Subcutaneous adipose tissue (tissue), 4 donors: ENCODE data around the gene SLC2A1. TPM values are rescaled to one million over a fixed set of nuclear protein-coding genes. Genes with fewer than 3 reads are reported as not detected.

Experiments
- total RNA-seq, 4 donors: library from RNA; depleted of rRNA; stranded (reverse); fragments of >200 nt; gene quantifications; one replicate each; pipeline ENCODE4 v1.1.0, GENCODE V29; 2016
- TF ChIP-seq, protein P1 (sequence below): fragments of 450-650 bp; IDR thresholded peaks from one replicate; pipeline ENCODE4 v1.5.1; 2016; ENCODE audit warnings: low read depth, mild to moderate bottlenecking, control low read depth, antibody characterized with exemption, moderate library complexity

SLC2A1 gene
- total RNA-seq, 4 donors from 2014 or later = 10.0 to 24.1 (median 20.6) TPM

DNA sequence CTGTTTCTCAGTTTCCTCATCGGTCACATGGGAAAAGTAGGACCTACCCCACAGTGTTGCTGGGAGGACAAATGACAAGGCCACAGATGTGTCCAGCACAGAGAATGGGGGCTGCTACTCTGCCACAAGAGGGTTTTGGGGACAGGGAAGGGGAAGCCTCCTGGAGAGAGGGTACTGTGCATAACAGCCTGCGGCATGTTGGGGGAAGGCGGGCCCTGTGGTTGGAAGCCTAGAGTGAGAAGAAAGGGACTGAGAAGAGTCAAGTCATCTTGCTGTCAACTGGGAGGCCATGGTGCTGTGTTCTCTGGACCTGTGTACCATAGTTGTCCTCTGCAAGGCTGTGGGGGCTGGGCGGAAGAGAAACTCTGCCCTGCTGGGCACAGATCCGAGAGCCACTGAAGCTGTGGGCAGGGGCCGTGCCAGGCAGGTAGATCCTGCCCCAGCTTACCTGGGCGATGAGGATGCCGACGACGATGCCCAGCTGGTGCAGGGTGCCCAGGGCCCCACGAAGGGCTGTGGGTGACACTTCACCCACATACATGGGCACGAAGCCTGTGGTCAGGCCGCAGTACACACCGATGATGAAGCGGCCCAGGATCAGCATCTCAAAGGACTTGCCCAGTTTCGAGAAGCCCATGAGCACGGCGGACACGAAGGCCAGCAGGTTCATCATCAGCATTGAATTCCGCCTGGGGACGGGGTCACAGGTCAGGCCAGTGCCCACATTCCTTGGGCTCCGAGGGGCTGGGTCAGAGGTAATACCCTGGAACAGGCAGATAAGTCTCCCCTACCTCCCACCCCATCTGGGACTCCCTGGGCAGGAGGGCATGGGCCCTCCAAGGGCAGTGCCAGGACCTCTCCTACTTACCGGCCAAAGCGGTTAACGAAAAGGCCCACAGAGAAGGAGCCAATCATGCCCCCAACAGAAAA, 28.2 kb downstream of the SLC2A1 start:
- TF ChIP-seq, protein P1, sequence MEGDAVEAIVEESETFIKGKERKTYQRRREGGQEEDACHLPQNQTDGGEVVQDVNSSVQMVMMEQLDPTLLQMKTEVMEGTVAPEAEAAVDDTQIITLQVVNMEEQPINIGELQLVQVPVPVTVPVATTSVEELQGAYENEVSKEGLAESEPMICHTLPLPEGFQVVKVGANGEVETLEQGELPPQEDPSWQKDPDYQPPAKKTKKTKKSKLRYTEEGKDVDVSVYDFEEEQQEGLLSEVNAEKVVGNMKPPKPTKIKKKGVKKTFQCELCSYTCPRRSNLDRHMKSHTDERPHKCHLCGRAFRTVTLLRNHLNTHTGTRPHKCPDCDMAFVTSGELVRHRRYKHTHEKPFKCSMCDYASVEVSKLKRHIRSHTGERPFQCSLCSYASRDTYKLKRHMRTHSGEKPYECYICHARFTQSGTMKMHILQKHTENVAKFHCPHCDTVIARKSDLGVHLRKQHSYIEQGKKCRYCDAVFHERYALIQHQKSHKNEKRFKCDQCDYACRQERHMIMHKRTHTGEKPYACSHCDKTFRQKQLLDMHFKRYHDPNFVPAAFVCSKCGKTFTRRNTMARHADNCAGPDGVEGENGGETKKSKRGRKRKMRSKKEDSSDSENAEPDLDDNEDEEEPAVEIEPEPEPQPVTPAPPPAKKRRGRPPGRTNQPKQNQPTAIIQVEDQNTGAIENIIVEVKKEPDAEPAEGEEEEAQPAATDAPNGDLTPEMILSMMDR = no peak

DNA sequence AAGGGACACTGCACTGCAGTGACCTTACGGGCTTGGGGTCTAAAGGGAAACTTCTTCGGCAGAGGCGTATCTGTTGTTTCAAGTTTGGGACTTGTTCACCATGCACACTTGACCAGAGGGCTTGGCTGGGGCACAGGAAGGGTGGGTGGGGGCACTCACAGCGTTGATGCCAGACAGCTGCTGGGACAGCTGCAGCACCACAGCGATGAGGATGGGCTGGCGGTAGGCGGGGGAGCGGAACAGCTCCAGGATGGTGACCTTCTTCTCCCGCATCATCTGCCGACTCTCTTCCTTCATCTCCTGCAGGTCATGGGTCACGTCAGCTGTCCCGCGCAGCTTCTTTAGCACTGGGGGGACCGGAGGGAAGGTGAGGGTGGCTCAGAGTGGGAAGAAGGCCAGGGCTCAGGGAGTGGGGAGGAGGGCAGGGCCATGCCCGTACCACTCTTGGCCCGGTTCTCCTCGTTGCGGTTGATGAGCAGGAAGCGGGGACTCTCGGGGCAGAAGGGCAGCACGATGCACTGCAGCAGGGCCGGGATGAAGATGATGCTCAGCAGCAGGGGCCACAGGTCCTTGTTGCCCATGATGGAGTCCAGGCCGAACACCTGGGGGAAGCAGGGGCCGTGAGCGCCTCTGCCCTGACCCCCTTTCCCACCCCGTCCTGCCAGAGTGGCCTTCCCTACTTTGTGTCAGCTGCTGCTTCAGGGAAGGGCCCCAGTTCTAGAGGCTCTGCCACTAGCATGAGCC, 29.1 kb downstream of the SLC2A1 start:
- TF ChIP-seq, protein P1 = no peak

DNA sequence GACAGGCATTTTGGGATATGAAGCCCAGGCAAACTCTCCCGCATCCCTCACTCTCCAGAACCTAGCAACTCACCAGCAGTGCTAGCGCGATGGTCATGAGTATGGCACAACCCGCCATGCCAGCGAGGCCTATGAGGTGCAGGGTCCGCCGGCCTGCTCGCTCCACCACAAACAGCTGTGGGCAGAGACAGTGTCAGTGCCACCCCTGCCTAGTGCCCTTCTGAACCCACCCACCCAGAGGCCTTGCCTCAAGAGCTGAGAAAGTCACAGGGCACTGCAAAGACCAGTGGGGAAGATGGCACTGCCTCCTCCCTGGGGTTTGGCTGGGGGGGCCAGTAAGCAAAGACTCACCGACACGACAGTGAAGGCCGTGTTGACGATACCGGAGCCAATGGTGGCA, 29.8 kb downstream of the SLC2A1 start:
- TF ChIP-seq, protein P1 = no peak

DNA sequence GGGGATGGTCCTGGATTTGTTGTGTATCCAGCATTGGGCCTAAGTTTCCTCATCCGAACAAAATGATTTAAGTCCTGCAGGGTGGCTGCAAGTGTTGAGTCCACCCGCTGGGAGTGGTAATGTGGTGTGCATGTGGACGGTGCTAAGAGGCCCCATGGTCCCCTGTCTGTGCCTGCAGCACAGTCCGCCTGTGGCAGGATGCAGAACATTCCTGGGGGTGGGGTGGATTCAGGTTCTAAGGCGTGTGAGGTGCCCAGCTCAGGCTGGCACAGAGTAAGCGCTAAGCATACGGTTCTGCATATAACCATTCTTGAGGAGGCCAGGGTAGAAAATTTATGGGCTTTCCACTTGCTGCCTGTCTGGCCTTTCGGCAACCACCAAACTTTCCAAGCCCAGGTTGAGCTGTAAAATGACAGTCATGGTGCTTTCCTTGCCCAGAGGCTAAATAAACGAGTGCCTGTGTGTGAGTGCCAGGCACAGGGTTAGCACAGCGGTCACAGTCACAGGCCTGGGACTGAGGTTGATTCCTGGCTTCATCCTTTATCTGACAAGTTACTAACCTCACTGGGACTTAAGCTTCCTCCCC, 30.7 kb downstream of the SLC2A1 start:
- TF ChIP-seq, protein P1 = no peak

DNA sequence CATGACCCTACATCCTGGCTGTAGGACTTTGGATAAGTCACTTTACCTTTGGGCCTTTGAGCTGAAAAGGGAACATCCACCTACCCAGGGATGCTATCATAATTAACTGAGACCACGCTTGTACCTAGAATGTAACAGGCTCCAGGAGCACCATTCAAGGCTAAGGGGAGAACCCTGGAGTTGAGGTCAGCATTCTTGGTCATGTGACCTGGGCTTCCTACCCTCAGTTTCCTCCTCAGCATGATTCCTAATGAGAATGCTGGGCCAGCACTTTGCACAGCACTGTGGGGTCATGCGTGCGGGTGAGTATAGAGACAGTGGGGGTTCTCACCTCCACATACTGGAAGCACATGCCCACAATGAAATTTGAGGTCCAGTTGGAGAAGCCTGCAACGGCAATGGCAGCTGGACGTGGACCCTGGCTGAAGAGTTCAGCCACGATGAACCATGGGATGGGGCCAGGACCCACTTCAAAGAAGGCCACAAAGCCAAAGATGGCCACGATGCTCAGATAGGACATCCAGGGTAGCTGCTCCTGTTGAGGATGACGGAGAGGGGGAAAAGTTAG, 31.3 kb downstream of the SLC2A1 start:
- TF ChIP-seq, protein P1 = no peak

DNA sequence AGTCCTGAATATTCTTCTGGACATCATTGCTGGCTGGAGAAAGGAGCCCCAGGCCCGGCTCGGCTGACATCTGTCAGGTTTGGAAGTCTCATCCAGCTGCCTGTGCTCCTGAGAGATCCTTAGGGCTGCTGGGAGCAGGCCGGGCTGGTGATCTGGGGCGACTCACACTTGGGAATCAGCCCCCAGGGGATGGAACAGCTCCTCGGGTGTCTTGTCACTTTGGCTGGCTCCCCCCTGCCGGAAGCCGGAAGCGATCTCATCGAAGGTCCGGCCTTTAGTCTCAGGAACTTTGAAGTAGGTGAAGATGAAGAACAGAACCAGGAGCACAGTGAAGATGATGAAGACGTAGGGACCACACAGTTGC, 31.8 kb downstream of the SLC2A1 start:
- TF ChIP-seq, protein P1 = no peak
